Fibroblast of villous mesenchyme (primary cell): ENCODE results near the gene BANF1. TPM values are rescaled to one million over a fixed set of nuclear protein-coding genes. Genes with fewer than 3 reads are reported as not detected.

Source experiments
- DNase-seq: peaks from one replicate; pipeline ENCODE4 v3.0.0-alpha.2; 2010; ENCODE audit warnings: low read depth
- H3K4me3 ChIP-seq: 2 replicates; pipeline ENCODE4 v1.5.1; 2011; ENCODE audit warnings: low read depth, mild to moderate bottlenecking, low read length
- CTCF ChIP-seq: IDR thresholded peaks from 2 replicates; pipeline ENCODE4 v1.5.1; 2012; ENCODE audit warnings: low read depth, mild to moderate bottlenecking, low read length; ENCODE audit not compliant: insufficient read depth
- total RNA-seq: library from RNA; depleted of rRNA; stranded (reverse); fragments of >200 nt; gene quantifications from 2 replicates; pipeline ENCODE4 v1.2.3, GENCODE V29; 2012

The BANF1 gene
- total RNA-seq, 1 donor, result 19.9 TPM

- no peak overlapping the region for H3K4me3 ChIP-seq
- no peak for DNase-seq
- TF ChIP-seq CTCF, result no peak
Observed at GRCh38 chr11:65968600-65969482, 33.5 kb upstream of the BANF1 start.

GRCh38 chr11:65972116-65972515 is 30.2 kb upstream of the BANF1 start:
- H3K4me3 ChIP-seq, result no peak overlapping the region
- TF ChIP-seq CTCF, result no peak
- DNase-seq, result no peak

- DNase-seq, result no peak
- H3K4me3 ChIP-seq, result no peak overlapping the region
- no peak for TF ChIP-seq CTCF
Observed at GRCh38 chr11:65973439-65974110, 28.7 kb upstream of the BANF1 start.

GRCh38 chr11:65975771-65976170 is 26.5 kb upstream of the BANF1 start:
- H3K4me3 ChIP-seq, result no peak overlapping the region
- no peak for TF ChIP-seq CTCF
- DNase-seq, result no peak

- no peak for DNase-seq
- no peak overlapping the region for H3K4me3 ChIP-seq
- TF ChIP-seq CTCF, result no peak
Observed at GRCh38 chr11:65976216-65977176, 25.8 kb upstream of the BANF1 start.

- TF ChIP-seq CTCF, result no peak
- no peak overlapping the region for H3K4me3 ChIP-seq
- DNase-seq, result no peak
Observed at GRCh38 chr11:65977621-65978390, 24.5 kb upstream of the BANF1 start.
